ENCODE results near the gene OTUD5. TPM values are rescaled to one million over a fixed set of nuclear protein-coding genes. Genes with fewer than 3 reads are reported as not detected.
A peak's percentile ranks its signal among the peaks of the same experiment; 100 is the strongest.

Gene OTUD5
- total RNA-seq, 1 donor from 2014 or later = 18.4 TPM

- TF ChIP-seq CTCF (IDR thresholded peaks at IDR 0.05; ENCODE audit: insufficient read depth, low read length, severe bottlenecking) = no peak
- DNase-seq (ENCODE audit: low read depth) = no peak
- Histone ChIP-seq H3K4me3 (ENCODE audit: low read depth, low read length) (no peak overlapping the region), H3K36me3 (ENCODE audit: control insufficient read depth, insufficient read depth, low read length) (no peaks in the 10 kb centered on the region), H3K27me3 (ENCODE audit: control insufficient read depth, insufficient read depth, low read length) (no peaks in the 10 kb centered on the region)
- no peak for FAIRE-seq
Observed at GRCh38 chrX:48965959-48966358, 8.6 kb upstream of the OTUD5 start.

GRCh38 chrX:48961585-48962091 lies 4.2 kb upstream of the OTUD5 start:
- DNase-seq (ENCODE audit: low read depth) = no peak
- TF ChIP-seq CTCF (IDR thresholded peaks at IDR 0.05; ENCODE audit: insufficient read depth, low read length, severe bottlenecking) = no peak
- FAIRE-seq = no peak
- Histone ChIP-seq H3K4me3 (ENCODE audit: low read depth, low read length) (no peak overlapping the region), H3K27me3 (ENCODE audit: control insufficient read depth, insufficient read depth, low read length) (no peaks in the 10 kb centered on the region), H3K36me3 (ENCODE audit: control insufficient read depth, insufficient read depth, low read length) (no peaks in the 10 kb centered on the region)

- FAIRE-seq (no peak), DNase-seq (ENCODE audit: low read depth) (no peak)
- TF ChIP-seq CTCF (IDR thresholded peaks at IDR 0.05; ENCODE audit: insufficient read depth, low read length, severe bottlenecking) = no peak
- no peak overlapping the region for H3K4me3 ChIP-seq (ENCODE audit: low read depth, low read length)
- H3K27me3 ChIP-seq (ENCODE audit: control insufficient read depth, insufficient read depth, low read length) = no peaks in the 10 kb centered on the region
- H3K36me3 ChIP-seq (ENCODE audit: control insufficient read depth, insufficient read depth, low read length) = no peaks in the 10 kb centered on the region
Observed at GRCh38 chrX:48960291-48960690, 2.9 kb upstream of the OTUD5 start.

- peak; percentile 49 for DNase-seq (ENCODE audit: low read depth)
- Histone ChIP-seq H3K36me3 (ENCODE audit: control insufficient read depth, insufficient read depth, low read length) (no peaks in the 10 kb centered on the region), H3K4me3 (ENCODE audit: low read depth, low read length) (peak overlapping the region; percentile 54), H3K27me3 (ENCODE audit: control insufficient read depth, insufficient read depth, low read length) (no peaks in the 10 kb centered on the region)
- no peak for TF ChIP-seq CTCF (IDR thresholded peaks at IDR 0.05; ENCODE audit: insufficient read depth, low read length, severe bottlenecking)
- FAIRE-seq = no peak
Observed at GRCh38 chrX:48958635-48959094, 1.3 kb upstream of the OTUD5 start.

- TF ChIP-seq CTCF (IDR thresholded peaks at IDR 0.05; ENCODE audit: insufficient read depth, low read length, severe bottlenecking) = no peak
- peak overlapping the region; percentile 54 for H3K4me3 ChIP-seq (ENCODE audit: low read depth, low read length)
- FAIRE-seq (peak; percentile 91), DNase-seq (ENCODE audit: low read depth) (peak; percentile 92)
- no peaks in the 10 kb centered on the region for H3K27me3 ChIP-seq (ENCODE audit: control insufficient read depth, insufficient read depth, low read length)
- no peaks in the 10 kb centered on the region for H3K36me3 ChIP-seq (ENCODE audit: control insufficient read depth, insufficient read depth, low read length)
Observed at GRCh38 chrX:48957827-48958634, 624 bp upstream of the OTUD5 start.

Data from bronchial epithelial cell (primary cell).